Vagina (tissue), 2 donors: ENCODE measurements around the gene LORICRIN. TPM values are rescaled to one million over a fixed set of nuclear protein-coding genes. Genes with fewer than 3 reads are reported as not detected.
"Not testable (repeated sequence)": the region's sequence is repeated elsewhere in the genome, so short reads cannot be mapped to it uniquely, and the experiment has no call there.

Experiments
- DNase-seq, 2 donors: peaks; one replicate each; pipeline ENCODE4 v3.0.0-alpha.2; 2017; ENCODE audit errors: extremely low spot score in 2 of 2
- H3K27ac ChIP-seq: fragments of 200-600 bp; sonication (generic); one replicate; pipeline ENCODE4 v1.5.1; 2019
- H3K27me3 ChIP-seq: fragments of 200-600 bp; sonication (generic); one replicate; pipeline ENCODE4 v1.5.1; 2019
- H3K36me3 ChIP-seq, 2 donors: fragments of 200-600 bp; sonication (generic); one replicate each; pipeline ENCODE4 v1.5.1; 2017 to 2019
- H3K4me1 ChIP-seq: fragments of 200-600 bp; sonication (generic); one replicate; pipeline ENCODE4 v1.5.1; 2019
- H3K4me3 ChIP-seq, 2 donors: fragments of 200-600 bp; sonication (generic); 1 replicate in 1 of 2; 2 replicates in 1 of 2; pipeline ENCODE4 v1.5.1; 2016 to 2019
- H3K9me3 ChIP-seq: fragments of 200-600 bp; sonication (generic); one replicate; pipeline ENCODE4 v1.5.1; 2019
- CTCF ChIP-seq, 3 experiments: fragments of 450-650 bp in 2 of 3; fragments of 200-600 bp in 1 of 3; sonication (generic) in 1 of 3; IDR thresholded peaks; one replicate each; pipeline ENCODE4 v1.5.1; 2017 to 2019; ENCODE audit warnings: antibody characterized with exemption in 3 of 3, mild to moderate bottlenecking in 2 of 3, moderate library complexity in 2 of 3
- POLR2A ChIP-seq, 2 donors: fragments of 450-650 bp; IDR thresholded peaks; one replicate each; pipeline ENCODE4 v1.6.1; 2017; ENCODE audit warnings: antibody characterized with exemption in 2 of 2, mild to moderate bottlenecking in 2 of 2, moderate library complexity in 2 of 2
- POLR2AphosphoS5 ChIP-seq, 2 donors: sonication (generic); formaldehyde crosslinking; IDR thresholded peaks; one replicate each; pipeline ENCODE4 v1.9.0; 2017; ENCODE audit warnings: antibody characterized with exemption in 2 of 2, mild to moderate bottlenecking in 2 of 2, low read depth in 1 of 2; ENCODE audit not compliant: insufficient read depth in 1 of 2
- intact Hi-C: fragments of 100-400 bp; cut with DNase I; formaldehyde crosslinking; loops from one replicate; pipeline ENCODE4 v1.15.1; 2023
- total RNA-seq: library from RNA; depleted of rRNA; stranded (reverse); fragments of >200 nt; gene quantifications from one replicate; pipeline ENCODE4 v1.2.3, GENCODE V29; 2016

Gene LORICRIN
- total RNA-seq, 1 donor from 2014 or later: not detected

DNA sequence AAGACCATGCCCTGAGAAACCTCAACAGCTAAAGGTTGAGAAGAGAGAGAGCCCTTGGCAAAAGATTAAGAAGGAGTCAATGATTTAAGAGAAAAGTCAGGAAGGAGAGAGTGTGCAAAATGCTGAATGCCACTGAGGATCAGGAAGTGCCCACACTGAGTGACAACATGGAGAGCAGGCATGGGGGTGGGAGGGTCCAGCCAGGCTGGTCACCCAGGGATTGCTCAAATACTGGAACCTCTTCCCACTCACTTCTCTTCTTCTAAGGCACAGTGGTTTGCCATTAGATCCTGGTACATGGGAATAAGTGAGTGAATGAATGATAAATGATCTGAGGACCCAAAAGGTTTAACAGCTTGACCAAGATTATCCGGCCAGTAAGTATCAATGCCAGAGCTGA is 31.0 kb upstream of the LORICRIN start:
- no peak for DNase-seq
- intact Hi-C loops: no loop called here
- Histone ChIP-seq H3K36me3 (no peaks in the 10 kb centered on the region), H3K9me3 (no peaks in the 10 kb centered on the region), H3K4me1 (no peaks in the 10 kb centered on the region), H3K4me3 (no peak overlapping the region), H3K27ac (no peak overlapping the region), H3K27me3 (no peaks in the 10 kb centered on the region)
- TF ChIP-seq POLR2A (IDR thresholded peaks at IDR 0.05) (no peak), POLR2AphosphoS5 (IDR thresholded peaks at IDR 0.05; ENCODE audit: insufficient read depth in 1 of 2, low read depth in 1 of 2) (no peak), CTCF (IDR thresholded peaks at IDR 0.05) (no peak)

GRCh38 chr1:153229076-153229829 is 30.2 kb upstream of the LORICRIN start:
- DNase-seq, H3K27ac ChIP-seq, H3K9me3 ChIP-seq, intact Hi-C loops, H3K27me3 ChIP-seq, H3K36me3 ChIP-seq, H3K4me3 ChIP-seq, H3K4me1 ChIP-seq: not testable (repeated sequence)

- Histone ChIP-seq H3K9me3 (no peaks in the 10 kb centered on the region), H3K36me3 (no peaks in the 10 kb centered on the region), H3K27me3 (no peaks in the 10 kb centered on the region), H3K4me1 (no peaks in the 10 kb centered on the region), H3K4me3 (no peak overlapping the region), H3K27ac (no peak overlapping the region)
- intact Hi-C loops: no loop called here
- no peak for DNase-seq
- TF ChIP-seq POLR2AphosphoS5 (IDR thresholded peaks at IDR 0.05; ENCODE audit: insufficient read depth in 1 of 2, low read depth in 1 of 2) (no peak), POLR2A (IDR thresholded peaks at IDR 0.05) (no peak), CTCF (IDR thresholded peaks at IDR 0.05) (no peak)
Observed at GRCh38 chr1:153231363-153231762, 28.1 kb upstream of the LORICRIN start.

- Histone ChIP-seq H3K27me3 (no peaks in the 10 kb centered on the region), H3K27ac (no peak overlapping the region), H3K36me3 (no peaks in the 10 kb centered on the region), H3K4me3 (no peak overlapping the region), H3K4me1 (no peaks in the 10 kb centered on the region), H3K9me3 (no peaks in the 10 kb centered on the region)
- intact Hi-C loops: no loop called here
- TF ChIP-seq POLR2A (IDR thresholded peaks at IDR 0.05) (no peak), POLR2AphosphoS5 (IDR thresholded peaks at IDR 0.05; ENCODE audit: insufficient read depth in 1 of 2, low read depth in 1 of 2) (no peak), CTCF (IDR thresholded peaks at IDR 0.05) (no peak)
- DNase-seq: peak in 1 of 2 donors; percentile 88
Observed at GRCh38 chr1:153231785-153232184, 27.7 kb upstream of the LORICRIN start.

DNA sequence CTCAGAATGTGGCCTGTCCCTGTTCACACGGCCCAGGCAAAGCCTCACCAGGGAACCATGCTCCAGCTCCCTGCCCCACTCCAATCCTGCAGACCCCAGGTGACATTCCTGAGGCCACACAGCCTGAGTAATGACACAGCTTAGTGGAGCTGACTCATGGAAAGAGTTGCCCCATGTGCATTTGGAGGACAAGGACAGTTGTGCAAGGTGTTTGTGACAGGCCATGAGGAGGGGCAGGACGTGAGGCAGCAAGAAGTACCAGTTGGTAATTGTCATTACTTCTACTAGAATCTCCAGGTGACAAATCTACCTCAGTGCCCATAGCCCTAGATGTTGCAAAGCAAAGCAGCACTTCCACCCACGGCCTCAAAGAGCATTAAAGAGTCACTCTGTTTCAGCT is 26.9 kb upstream of the LORICRIN start:
- H3K27ac ChIP-seq: no peak overlapping the region

More for the DNA sequence above, 26.9 kb upstream of the LORICRIN start:
- H3K4me1 ChIP-seq: no peaks in the 10 kb centered on the region
- H3K9me3 ChIP-seq: no peaks in the 10 kb centered on the region
- H3K27me3 ChIP-seq: no peaks in the 10 kb centered on the region
- no peak for DNase-seq
- H3K36me3 ChIP-seq: no peaks in the 10 kb centered on the region
- intact Hi-C loops: no loop called here
- TF ChIP-seq POLR2A (IDR thresholded peaks at IDR 0.05) (no peak), POLR2AphosphoS5 (IDR thresholded peaks at IDR 0.05; ENCODE audit: insufficient read depth in 1 of 2, low read depth in 1 of 2) (no peak), CTCF (IDR thresholded peaks at IDR 0.05) (no peak)
- H3K4me3 ChIP-seq: no peak overlapping the region
